ENCODE data around the gene RSPH10B2.
"Not testable (repeated sequence)": the region's sequence is repeated elsewhere in the genome, so short reads cannot be mapped to it uniquely, and the experiment has no call there.

- TF ChIP-seq POLR2A (IDR thresholded peaks at IDR 0.05; ENCODE audit: low read length); GATA1 (IDR thresholded peaks at IDR 0.05; ENCODE audit: low read depth, low read length): not testable (repeated sequence)
Observed at GRCh38 chr7:6781581-6781980, 27.7 kb downstream of the RSPH10B2 start.

Data from erythroblast (primary cell).